Measurements from ENCODE around the gene KLF16.

- TF ChIP-seq CTCF (IDR thresholded peaks at IDR 0.05) (no peak), POLR2A (IDR thresholded peaks at IDR 0.05) (no peak), POLR2AphosphoS5 (IDR thresholded peaks at IDR 0.05) (no peak)
Observed at GRCh38 chr19:1808395-1808731, 55.0 kb downstream of the KLF16 start.
